Calu3 (cell line): Measurements from ENCODE around the gene SLC5A3. TPM values are rescaled to one million over a fixed set of nuclear protein-coding genes. Genes with fewer than 3 reads are reported as not detected.

Source experiments
- BruUV-seq: library from RNA; stranded (reverse); fragments of 400-500 nt; replicated peaks from 2 replicates; lab custom pipeline; 2021; lab: Mats Ljungman, UMichigan
- CTCF ChIA-PET: fragments of 300-600 bp; sonication (Branson Sonifier 250); formaldehyde crosslinking; loops from one replicate; lab custom pipeline; 2022; ENCODE audit warnings: antibody characterized with exemption; lab: Charles Lee
- DNase-seq: peaks from one replicate; pipeline ENCODE4 v3.0.0; 2022
- H3K27ac Mint-ChIP-seq: one replicate; pipeline ENCODE4 v1.8.0; 2022; ENCODE audit warnings: mixed read lengths; ENCODE audit not compliant: unreplicated experiment
- H3K27me3 Mint-ChIP-seq: one replicate; pipeline ENCODE4 v1.8.0; 2022; ENCODE audit warnings: mixed read lengths; ENCODE audit not compliant: unreplicated experiment
- H3K36me3 Mint-ChIP-seq: one replicate; pipeline ENCODE4 v1.8.0; 2022; ENCODE audit warnings: mild to moderate bottlenecking, moderate library complexity, mixed read lengths; ENCODE audit not compliant: insufficient read depth, unreplicated experiment
- H3K4me1 Mint-ChIP-seq: one replicate; pipeline ENCODE4 v1.8.0; 2022; ENCODE audit warnings: mild to moderate bottlenecking, low read depth, mixed read lengths; ENCODE audit not compliant: unreplicated experiment
- H3K4me3 Mint-ChIP-seq: one replicate; pipeline ENCODE4 v1.8.0; 2022; ENCODE audit warnings: mild to moderate bottlenecking, low read depth, moderate library complexity, mixed read lengths; ENCODE audit not compliant: unreplicated experiment
- H3K9me3 Mint-ChIP-seq: one replicate; pipeline ENCODE4 v1.8.0; 2022; ENCODE audit warnings: low read depth, mixed read lengths; ENCODE audit not compliant: unreplicated experiment
- CTCF ChIP-seq: fragments of 200-600 bp; IDR thresholded peaks from one replicate; pipeline ENCODE4 v1.8.0; 2022; ENCODE audit warnings: antibody characterized with exemption; ENCODE audit not compliant: unreplicated experiment
- intact Hi-C: fragments of 100-400 bp; cut with micrococcal nuclease; formaldehyde crosslinking; loops from one replicate; pipeline ENCODE4 v1.10.0; 2022; ENCODE audit not compliant: unreplicated experiment
- total RNA-seq: library from RNA; stranded (reverse); gene quantifications from 2 replicates; pipeline ENCODE4 v1.2.3, GENCODE V29; 2022

SLC5A3 gene
- total RNA-seq, 1 experiment from 2014 or later = 15.8 TPM

GRCh38 chr21:34092262-34092921 is 19.0 kb downstream of the SLC5A3 start:
- Mint-ChIP-seq H3K27ac (no peak overlapping the region), H3K9me3 (no peaks in the 10 kb centered on the region), H3K27me3 (no peaks in the 10 kb centered on the region), H3K36me3 (peaks cover 11% of the 10 kb centered on the region), H3K4me1 (peaks cover 7% of the 10 kb centered on the region), H3K4me3 (no peak overlapping the region)
- TF ChIP-seq CTCF = no peak
- CTCF ChIA-PET = interaction anchor here (0.6 to 1.5 kb wide), 2 partner anchors 168 to 234 kb away, joined by 4 to 5 read pairs; no protein-coding TSS in a partner anchor
- intact Hi-C loops = no loop called here
- no TSS peak for BruUV-seq
- DNase-seq = no peak

DNA sequence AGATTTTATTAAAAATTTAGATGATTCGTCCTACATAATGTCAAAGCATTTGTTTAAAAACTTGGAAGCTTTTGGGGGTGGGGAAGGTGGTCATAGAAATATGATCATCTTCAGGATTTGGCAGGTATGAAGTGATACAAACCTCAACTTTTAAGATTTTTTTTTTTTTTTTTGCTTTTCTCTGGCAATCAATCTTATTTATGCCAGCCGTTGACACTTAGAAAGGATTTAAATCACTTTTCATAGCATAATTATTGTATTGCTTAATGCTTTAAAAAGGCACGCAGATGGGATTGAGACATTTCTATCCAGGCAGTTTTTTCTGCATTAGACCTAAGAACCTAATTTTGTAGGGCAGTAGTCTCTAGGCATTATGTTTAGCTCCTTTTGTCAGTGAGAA is 19.7 kb downstream of the SLC5A3 start:
- Mint-ChIP-seq H3K27ac (no peak overlapping the region), H3K36me3 (peaks cover 11% of the 10 kb centered on the region), H3K4me1 (peaks cover 7% of the 10 kb centered on the region), H3K27me3 (no peaks in the 10 kb centered on the region), H3K4me3 (no peak overlapping the region), H3K9me3 (no peaks in the 10 kb centered on the region)
- no peak for DNase-seq
- CTCF ChIA-PET = interaction anchor here (1.5 kb wide), 1 partner anchor 169 kb away, joined by 5 read pairs; no protein-coding TSS in a partner anchor
- no peak for TF ChIP-seq CTCF
- BruUV-seq = no TSS peak
- intact Hi-C loops = no loop called here

- CTCF ChIA-PET = no interaction called here
- H3K4me1 Mint-ChIP-seq = peaks cover 7% of the 10 kb centered on the region
- BruUV-seq = no TSS peak
- H3K9me3 Mint-ChIP-seq = no peaks in the 10 kb centered on the region
- H3K27ac Mint-ChIP-seq = no peak overlapping the region
- intact Hi-C loops = no loop called here
- DNase-seq = no peak
- TF ChIP-seq CTCF = no peak
- no peaks in the 10 kb centered on the region for H3K27me3 Mint-ChIP-seq
- H3K36me3 Mint-ChIP-seq = peaks cover 11% of the 10 kb centered on the region
- H3K4me3 Mint-ChIP-seq = no peak overlapping the region
Measured at GRCh38 chr21:34094949-34095348, 21.6 kb downstream of the SLC5A3 start.

GRCh38 chr21:34097442-34097841 is 24.1 kb downstream of the SLC5A3 start:
- Mint-ChIP-seq H3K9me3 (no peaks in the 10 kb centered on the region), H3K36me3 (peaks cover 11% of the 10 kb centered on the region), H3K4me1 (peaks cover 7% of the 10 kb centered on the region), H3K4me3 (no peak overlapping the region), H3K27me3 (no peaks in the 10 kb centered on the region), H3K27ac (no peak overlapping the region)
- BruUV-seq = no TSS peak
- intact Hi-C loops = no loop called here
- TF ChIP-seq CTCF = no peak
- no peak for DNase-seq
- CTCF ChIA-PET = no interaction called here
